ENCODE results near the gene OR51B5. TPM values are rescaled to one million over a fixed set of nuclear protein-coding genes. Genes with fewer than 3 reads are reported as not detected.
"Not testable (repeated sequence)": the region's sequence is repeated elsewhere in the genome, so short reads cannot be mapped to it uniquely, and the experiment has no call there.

Gene OR51B5
- total RNA-seq, 1 experiment from 2014 or later, result not detected

DNA sequence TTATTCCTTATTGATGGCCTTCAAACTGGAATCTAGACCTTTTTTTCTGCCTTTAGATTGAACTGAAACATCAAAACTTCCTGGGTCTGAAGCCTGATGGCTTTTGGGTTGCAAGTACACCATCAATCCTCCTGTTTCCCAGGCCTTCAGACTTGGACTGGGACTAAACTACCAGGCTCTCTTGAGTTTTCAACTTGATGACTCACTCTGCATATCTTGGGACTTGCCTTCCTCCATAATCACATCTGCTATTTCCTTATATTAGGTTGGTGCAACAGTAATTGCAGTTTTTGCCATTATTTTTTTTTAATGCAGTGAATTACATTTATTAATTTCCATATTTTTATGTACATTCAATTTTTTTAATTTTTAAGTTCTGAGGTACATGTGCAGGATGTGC, 7.0 kb downstream of the OR51B5 start:
- H3K27me3 Mint-ChIP-seq (ENCODE audit: insufficient read depth, unreplicated experiment), result peaks cover 25% of the 10 kb centered on the region
- DNase-seq (ENCODE audit: unreplicated experiment), result no peak
- intact Hi-C loops (cut with micrococcal nuclease), result no loop called here
- TF ChIP-seq, protein P1, sequence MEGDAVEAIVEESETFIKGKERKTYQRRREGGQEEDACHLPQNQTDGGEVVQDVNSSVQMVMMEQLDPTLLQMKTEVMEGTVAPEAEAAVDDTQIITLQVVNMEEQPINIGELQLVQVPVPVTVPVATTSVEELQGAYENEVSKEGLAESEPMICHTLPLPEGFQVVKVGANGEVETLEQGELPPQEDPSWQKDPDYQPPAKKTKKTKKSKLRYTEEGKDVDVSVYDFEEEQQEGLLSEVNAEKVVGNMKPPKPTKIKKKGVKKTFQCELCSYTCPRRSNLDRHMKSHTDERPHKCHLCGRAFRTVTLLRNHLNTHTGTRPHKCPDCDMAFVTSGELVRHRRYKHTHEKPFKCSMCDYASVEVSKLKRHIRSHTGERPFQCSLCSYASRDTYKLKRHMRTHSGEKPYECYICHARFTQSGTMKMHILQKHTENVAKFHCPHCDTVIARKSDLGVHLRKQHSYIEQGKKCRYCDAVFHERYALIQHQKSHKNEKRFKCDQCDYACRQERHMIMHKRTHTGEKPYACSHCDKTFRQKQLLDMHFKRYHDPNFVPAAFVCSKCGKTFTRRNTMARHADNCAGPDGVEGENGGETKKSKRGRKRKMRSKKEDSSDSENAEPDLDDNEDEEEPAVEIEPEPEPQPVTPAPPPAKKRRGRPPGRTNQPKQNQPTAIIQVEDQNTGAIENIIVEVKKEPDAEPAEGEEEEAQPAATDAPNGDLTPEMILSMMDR (IDR thresholded peaks at IDR 0.05; ENCODE audit: unreplicated experiment), result no peak
- ChIA-PET CTCF (no interaction called here), POLR2A (interaction anchor here (0.6 kb wide), 1 partner anchor 109 kb away, joined by 3 read pairs; no protein-coding TSS in a partner anchor)
- H3K9me3 Mint-ChIP-seq (ENCODE audit: unreplicated experiment), result no peaks in the 10 kb centered on the region
- H3K36me3 Mint-ChIP-seq (ENCODE audit: insufficient read depth, unreplicated experiment), result no peaks in the 10 kb centered on the region
- H3K4me1 Mint-ChIP-seq (ENCODE audit: insufficient read depth, unreplicated experiment), result no peaks in the 10 kb centered on the region
- no peak overlapping the region for H3K4me3 Mint-ChIP-seq (ENCODE audit: unreplicated experiment)
- no TSS peak for BruUV-seq (replicated peaks)
- no peak overlapping the region for H3K27ac Mint-ChIP-seq (ENCODE audit: low read depth, unreplicated experiment)

DNA sequence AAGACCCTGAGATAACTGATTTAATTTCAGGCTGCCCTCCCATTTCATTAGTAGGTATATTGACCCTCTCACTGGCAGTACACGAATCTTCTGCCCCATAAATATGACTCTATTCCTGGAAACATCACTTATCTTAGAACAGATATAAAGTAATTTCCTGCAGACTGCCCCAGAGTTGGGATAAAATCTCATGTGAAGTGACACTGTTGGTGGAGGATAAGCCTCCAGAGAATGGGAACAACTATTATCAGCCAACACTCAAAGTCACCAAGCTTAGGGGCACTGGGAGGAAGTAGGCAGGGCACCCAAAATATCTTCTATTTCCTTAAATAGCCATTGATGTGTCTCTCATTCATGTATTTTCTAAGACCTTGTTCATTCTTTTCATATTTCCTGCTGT, 8.2 kb downstream of the OR51B5 start:
- no TSS peak for BruUV-seq (replicated peaks)
- TF ChIP-seq, protein P1 (IDR thresholded peaks at IDR 0.05; ENCODE audit: unreplicated experiment), result no peak
- no peaks in the 10 kb centered on the region for H3K36me3 Mint-ChIP-seq (ENCODE audit: insufficient read depth, unreplicated experiment)
- H3K4me3 Mint-ChIP-seq (ENCODE audit: unreplicated experiment), result no peak overlapping the region
- H3K9me3 Mint-ChIP-seq (ENCODE audit: unreplicated experiment), result no peaks in the 10 kb centered on the region
- H3K4me1 Mint-ChIP-seq (ENCODE audit: insufficient read depth, unreplicated experiment), result no peaks in the 10 kb centered on the region
- DNase-seq (ENCODE audit: unreplicated experiment), result no peak
- H3K27me3 Mint-ChIP-seq (ENCODE audit: insufficient read depth, unreplicated experiment), result peaks cover 24% of the 10 kb centered on the region
- POLR2A ChIA-PET, result no interaction called here
- CTCF ChIA-PET, result interaction anchor here (0.6 kb wide), 1 partner anchor 47 kb away, joined by 3 read pairs; no protein-coding TSS in a partner anchor
- intact Hi-C loops (cut with micrococcal nuclease), result no loop called here
- no peak overlapping the region for H3K27ac Mint-ChIP-seq (ENCODE audit: low read depth, unreplicated experiment)

DNA sequence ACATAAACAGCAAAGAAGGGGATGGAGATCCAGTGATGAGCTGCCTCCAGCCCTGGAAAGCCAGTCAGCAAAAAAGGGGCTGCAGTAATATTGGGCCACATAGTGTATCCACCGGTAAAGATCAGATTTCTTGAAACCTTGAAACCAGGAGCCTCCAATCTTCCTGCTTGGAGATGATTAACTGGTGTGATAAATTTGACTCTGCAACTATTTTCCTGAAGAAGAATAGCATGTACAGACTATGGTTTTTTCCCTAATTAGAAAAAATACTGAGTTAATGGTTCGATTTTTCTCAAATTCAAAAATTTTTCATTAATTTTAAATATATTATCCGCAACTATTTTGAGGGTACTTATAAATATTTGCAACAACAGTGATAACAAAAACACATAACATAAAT, 19.1 kb downstream of the OR51B5 start, which contains the start of gene OR51B2:
TSS of gene OR51B2 (minus strand) at position 101 of the 400 bp plus-strand sequence. CDS start at position 101, 0 bp downstream.
- no TSS peak for BruUV-seq (replicated peaks)
- no peak within 1 kb of the TSS for H3K4me3 Mint-ChIP-seq (ENCODE audit: unreplicated experiment)
- H3K9me3 Mint-ChIP-seq (ENCODE audit: unreplicated experiment), result no peaks in the 10 kb centered on the region
- intact Hi-C loops (cut with micrococcal nuclease), result no loop called here
- ChIA-PET CTCF (no interaction called here), POLR2A (no interaction called here)
- TF ChIP-seq, protein P1 (IDR thresholded peaks at IDR 0.05; ENCODE audit: unreplicated experiment), result no peak
- no peak for DNase-seq (ENCODE audit: unreplicated experiment)
- peaks cover 64% of the 10 kb centered on the region for H3K27me3 Mint-ChIP-seq (ENCODE audit: insufficient read depth, unreplicated experiment)
- no peak within 1 kb of the TSS for H3K27ac Mint-ChIP-seq (ENCODE audit: low read depth, unreplicated experiment)
- no peaks in the 10 kb centered on the region for H3K36me3 Mint-ChIP-seq (ENCODE audit: insufficient read depth, unreplicated experiment)
- no peaks in the 10 kb centered on the region for H3K4me1 Mint-ChIP-seq (ENCODE audit: insufficient read depth, unreplicated experiment)

DNA sequence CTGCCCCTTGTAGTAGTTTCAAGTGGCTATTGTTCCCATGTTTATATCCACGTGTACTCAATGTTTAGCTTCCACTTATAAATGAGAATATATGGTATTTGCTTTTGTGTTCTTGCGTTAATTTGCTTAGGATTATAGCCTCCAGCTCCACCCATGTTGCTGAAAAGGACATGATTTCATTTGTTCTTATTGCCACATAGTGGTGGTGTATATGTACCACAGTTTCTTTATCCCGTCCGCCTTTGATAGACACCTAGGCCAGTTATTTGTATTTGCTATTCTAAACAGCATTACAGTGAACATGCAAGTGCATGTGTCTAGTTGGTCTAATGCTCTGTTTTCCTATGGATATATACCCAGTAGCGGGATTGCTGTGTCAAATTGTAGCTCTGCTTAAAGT, 26.0 kb downstream of the OR51B5 start:
- BruUV-seq (replicated peaks), result no TSS peak
- intact Hi-C loops (cut with micrococcal nuclease), result no loop called here
- no peak for DNase-seq (ENCODE audit: unreplicated experiment)
- Mint-ChIP-seq H3K36me3 (ENCODE audit: insufficient read depth, unreplicated experiment) (no peaks in the 10 kb centered on the region), H3K4me1 (ENCODE audit: insufficient read depth, unreplicated experiment) (no peaks in the 10 kb centered on the region), H3K4me3 (ENCODE audit: unreplicated experiment) (no peak overlapping the region), H3K9me3 (ENCODE audit: unreplicated experiment) (no peaks in the 10 kb centered on the region), H3K27me3 (ENCODE audit: insufficient read depth, unreplicated experiment) (peaks cover 35% of the 10 kb centered on the region), H3K27ac (ENCODE audit: low read depth, unreplicated experiment) (no peak overlapping the region)
- CTCF ChIA-PET, result interaction anchor here (0.5 kb wide), 1 partner anchor 293 kb away, joined by 3 read pairs; no protein-coding TSS in a partner anchor
- TF ChIP-seq, protein P1 (IDR thresholded peaks at IDR 0.05; ENCODE audit: unreplicated experiment), result no peak
- POLR2A ChIA-PET, result no interaction called here

DNA sequence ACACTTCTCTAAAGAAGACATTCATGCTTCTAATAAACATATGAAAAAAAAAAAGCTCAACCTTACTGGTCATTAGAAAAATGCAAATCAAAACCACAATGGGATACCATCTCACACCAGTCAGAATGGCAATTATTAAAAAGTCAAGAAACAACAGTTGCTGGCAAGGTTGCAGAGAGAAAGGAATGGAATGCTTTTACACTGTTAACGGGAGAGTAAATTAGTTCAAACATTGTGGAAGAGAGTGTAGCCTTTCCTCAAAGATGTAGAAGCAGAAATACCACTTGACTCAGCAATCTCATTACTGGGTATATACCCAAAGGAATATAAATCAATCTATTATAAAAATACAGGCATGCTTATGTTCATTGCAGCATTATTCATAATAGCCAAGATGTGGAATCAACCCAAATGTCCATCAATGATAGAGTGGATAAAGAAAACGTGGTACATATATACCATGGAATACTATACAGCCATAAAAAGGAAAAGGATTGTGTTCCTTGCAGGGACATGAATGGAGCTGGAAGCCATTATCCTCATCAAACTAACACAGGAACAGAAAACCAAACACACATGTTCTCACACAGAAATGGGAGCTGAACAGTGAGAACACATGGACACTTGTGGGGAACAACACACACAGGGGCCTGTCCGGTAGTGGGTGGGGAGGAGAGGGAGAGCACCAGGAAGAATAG, 29.8 kb downstream of the OR51B5 start:
- H3K27me3 Mint-ChIP-seq (ENCODE audit: insufficient read depth, unreplicated experiment), result peaks cover 24% of the 10 kb centered on the region
- intact Hi-C loops (cut with micrococcal nuclease); H3K9me3 Mint-ChIP-seq (ENCODE audit: unreplicated experiment); H3K4me1 Mint-ChIP-seq (ENCODE audit: insufficient read depth, unreplicated experiment); H3K27ac Mint-ChIP-seq (ENCODE audit: low read depth, unreplicated experiment); BruUV-seq (replicated peaks); H3K36me3 Mint-ChIP-seq (ENCODE audit: insufficient read depth, unreplicated experiment); H3K4me3 Mint-ChIP-seq (ENCODE audit: unreplicated experiment); POLR2A ChIA-PET; DNase-seq (ENCODE audit: unreplicated experiment): not testable (repeated sequence)
- CTCF ChIA-PET, result interaction anchor here (0.7 kb wide), 1 partner anchor 921 kb away, joined by 4 read pairs; no protein-coding TSS in a partner anchor
